ENCODE data around the gene AHI1.

DNA sequence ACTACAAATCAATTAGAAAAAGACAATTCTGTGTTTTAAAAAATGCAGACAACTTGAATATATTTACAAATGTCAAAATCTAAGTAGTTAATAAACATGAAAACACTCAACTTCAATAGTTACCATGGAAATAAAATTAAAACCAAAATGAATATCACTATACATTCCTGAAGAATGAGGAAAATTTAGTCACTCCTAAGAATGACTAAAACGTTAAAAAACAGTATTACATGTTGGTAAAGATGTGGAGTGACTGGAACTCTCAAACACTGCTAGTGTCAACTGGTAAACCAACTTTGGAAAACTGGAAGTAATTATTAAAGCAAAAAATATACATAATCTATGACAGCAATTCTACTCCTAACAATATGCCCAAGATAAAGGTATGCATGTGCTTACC is 36.3 kb downstream of the AHI1 start:
- no peak for TF ChIP-seq POLR2A (IDR thresholded peaks at IDR 0.05)
- TF ChIP-seq, protein P1, sequence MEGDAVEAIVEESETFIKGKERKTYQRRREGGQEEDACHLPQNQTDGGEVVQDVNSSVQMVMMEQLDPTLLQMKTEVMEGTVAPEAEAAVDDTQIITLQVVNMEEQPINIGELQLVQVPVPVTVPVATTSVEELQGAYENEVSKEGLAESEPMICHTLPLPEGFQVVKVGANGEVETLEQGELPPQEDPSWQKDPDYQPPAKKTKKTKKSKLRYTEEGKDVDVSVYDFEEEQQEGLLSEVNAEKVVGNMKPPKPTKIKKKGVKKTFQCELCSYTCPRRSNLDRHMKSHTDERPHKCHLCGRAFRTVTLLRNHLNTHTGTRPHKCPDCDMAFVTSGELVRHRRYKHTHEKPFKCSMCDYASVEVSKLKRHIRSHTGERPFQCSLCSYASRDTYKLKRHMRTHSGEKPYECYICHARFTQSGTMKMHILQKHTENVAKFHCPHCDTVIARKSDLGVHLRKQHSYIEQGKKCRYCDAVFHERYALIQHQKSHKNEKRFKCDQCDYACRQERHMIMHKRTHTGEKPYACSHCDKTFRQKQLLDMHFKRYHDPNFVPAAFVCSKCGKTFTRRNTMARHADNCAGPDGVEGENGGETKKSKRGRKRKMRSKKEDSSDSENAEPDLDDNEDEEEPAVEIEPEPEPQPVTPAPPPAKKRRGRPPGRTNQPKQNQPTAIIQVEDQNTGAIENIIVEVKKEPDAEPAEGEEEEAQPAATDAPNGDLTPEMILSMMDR (IDR thresholded peaks at IDR 0.05): no peak
